AG04449 (cell line): ENCODE results near the gene EXT2.

Experiments used
- CTCF ChIA-PET: fragments of 350-600 bp; formaldehyde crosslinking; extraction: SDS; loops from one replicate; lab custom pipeline; 2021; ENCODE audit warnings: antibody characterized with exemption; lab: Yijun Ruan, JAX
- POLR2A ChIA-PET: fragments of 400-600, 350-600 bp; formaldehyde crosslinking; extraction: SDS; loops from one replicate; lab custom pipeline; 2020; ENCODE audit warnings: antibody characterized with exemption, inconsistent platforms; lab: Yijun Ruan, JAX
- DNase-seq: peaks from one replicate; pipeline ENCODE4 v3.0.0-alpha.2; 2010; ENCODE audit warnings: low read depth, low spot score
- H3K4me3 ChIP-seq: 2 replicates; pipeline ENCODE4 v1.5.1; 2011; ENCODE audit warnings: low read depth, mild to moderate bottlenecking, control low read depth, low read length
- TF ChIP-seq, protein P1 (sequence below): IDR thresholded peaks from one replicate; pipeline ENCODE4 v1.5.1; 2011; ENCODE audit warnings: mild to moderate bottlenecking, moderate library complexity, low read length, control low read depth, inconsistent platforms; ENCODE audit not compliant: insufficient read depth; ENCODE audit errors: missing control alignments

Gene EXT2

DNA sequence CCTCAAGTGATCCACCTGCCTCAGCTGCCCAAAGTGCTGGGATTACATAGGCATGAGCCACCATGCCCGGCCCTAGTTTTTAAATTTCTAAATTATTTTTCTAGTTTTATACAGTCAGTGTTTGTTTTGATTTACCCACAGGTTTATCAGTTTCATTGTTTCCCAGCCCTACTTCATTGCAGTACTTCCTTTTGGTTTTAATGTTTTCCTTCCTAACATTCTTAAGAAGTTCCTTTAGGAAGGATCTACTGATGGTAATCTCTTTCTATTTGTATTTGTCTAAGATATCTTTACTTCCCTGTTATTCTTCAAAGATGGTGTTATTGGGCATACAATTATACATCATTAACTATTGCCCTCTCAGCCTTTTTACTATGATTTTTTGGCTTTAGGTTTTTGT is 4.9 kb upstream of the EXT2 start:
- H3K4me3 ChIP-seq, result no peak overlapping the region
- CTCF ChIA-PET, result interaction anchor here (1.1 to 12.0 kb wide), 3 partner anchors 9 to 448 kb away, joined by 3 to 217 read pairs (median 166); partner anchors contain the start of gene ACCS
- TF ChIP-seq, protein P1, sequence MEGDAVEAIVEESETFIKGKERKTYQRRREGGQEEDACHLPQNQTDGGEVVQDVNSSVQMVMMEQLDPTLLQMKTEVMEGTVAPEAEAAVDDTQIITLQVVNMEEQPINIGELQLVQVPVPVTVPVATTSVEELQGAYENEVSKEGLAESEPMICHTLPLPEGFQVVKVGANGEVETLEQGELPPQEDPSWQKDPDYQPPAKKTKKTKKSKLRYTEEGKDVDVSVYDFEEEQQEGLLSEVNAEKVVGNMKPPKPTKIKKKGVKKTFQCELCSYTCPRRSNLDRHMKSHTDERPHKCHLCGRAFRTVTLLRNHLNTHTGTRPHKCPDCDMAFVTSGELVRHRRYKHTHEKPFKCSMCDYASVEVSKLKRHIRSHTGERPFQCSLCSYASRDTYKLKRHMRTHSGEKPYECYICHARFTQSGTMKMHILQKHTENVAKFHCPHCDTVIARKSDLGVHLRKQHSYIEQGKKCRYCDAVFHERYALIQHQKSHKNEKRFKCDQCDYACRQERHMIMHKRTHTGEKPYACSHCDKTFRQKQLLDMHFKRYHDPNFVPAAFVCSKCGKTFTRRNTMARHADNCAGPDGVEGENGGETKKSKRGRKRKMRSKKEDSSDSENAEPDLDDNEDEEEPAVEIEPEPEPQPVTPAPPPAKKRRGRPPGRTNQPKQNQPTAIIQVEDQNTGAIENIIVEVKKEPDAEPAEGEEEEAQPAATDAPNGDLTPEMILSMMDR, result no peak
- DNase-seq, result no peak
- POLR2A ChIA-PET, result no interaction called here

DNA sequence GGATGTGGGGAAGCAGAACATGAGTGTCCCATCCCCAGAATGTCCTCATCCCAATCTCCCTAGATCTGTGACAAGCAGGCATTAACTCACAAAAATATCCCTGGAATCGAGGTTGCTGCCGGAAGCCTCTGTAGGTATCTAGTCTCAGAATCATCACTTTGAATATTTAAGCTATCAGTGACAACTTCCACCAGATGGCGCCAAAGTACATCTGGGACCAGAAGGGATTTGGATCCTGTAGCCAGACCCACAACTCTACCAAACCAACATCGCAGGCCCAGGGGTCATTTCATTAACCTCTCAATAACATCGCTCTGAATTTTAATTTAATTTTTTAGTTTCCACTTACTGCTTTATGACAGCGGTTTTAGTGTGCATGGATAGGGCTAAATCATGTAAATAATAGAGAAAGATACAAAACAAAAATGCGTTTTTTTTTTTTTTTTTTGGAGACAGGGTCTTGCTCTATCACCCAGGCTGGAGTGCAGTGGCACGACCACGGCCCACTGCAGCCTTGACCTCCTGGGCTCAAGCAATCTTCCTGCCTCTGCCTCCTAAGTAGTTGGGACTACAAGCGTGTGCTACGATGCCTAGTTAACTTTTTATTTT is 1.1 kb upstream of the EXT2 start:
- peak; percentile 21 for DNase-seq
- H3K4me3 ChIP-seq, result no peak overlapping the region
- CTCF ChIA-PET, result interaction anchor here (0.7 to 12.0 kb wide), 44 partner anchors 11 to 523 kb away, joined by 3 to 217 read pairs (median 5); partner anchors contain the start of gene ACCS
- POLR2A ChIA-PET, result no interaction called here
- TF ChIP-seq, protein P1, result peak; percentile 73

DNA sequence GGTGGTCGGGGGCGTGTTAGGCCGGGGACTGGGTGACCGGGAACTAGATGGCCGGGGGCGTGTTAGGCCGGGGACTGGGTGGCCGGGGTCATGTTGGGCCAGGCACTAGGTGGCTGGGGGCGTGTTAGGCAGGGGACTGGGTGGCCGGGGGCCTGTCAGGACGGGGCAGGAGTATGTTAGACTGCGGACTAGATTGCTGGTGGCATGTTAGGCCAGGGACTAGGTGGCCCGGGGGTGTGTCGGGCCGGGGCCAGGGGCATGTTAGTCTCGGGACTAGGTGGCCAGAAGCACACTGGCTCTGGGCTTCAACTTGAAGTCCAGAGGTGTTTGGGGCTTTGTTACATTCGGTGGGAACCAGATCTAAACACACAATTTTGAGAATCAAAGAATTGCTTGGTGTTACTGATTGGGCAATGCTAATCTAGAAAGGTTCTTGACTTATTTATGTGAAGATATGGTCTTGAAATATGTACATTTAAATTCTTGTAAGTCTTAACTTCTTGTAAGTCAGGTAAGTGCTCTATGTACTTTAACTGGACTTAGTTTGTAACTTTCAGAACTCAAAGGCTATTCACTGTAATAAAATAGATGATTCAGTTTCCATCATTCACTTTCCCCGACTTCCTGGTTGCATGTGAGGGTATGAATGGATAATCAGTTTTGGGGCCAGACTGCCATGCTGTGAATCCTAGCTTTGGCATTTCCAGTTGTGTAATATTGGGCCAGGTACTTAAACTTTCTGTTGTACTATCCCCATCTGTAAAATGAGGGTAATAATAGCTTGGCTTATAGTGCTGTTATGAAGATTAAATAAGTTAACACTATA is 1.1 kb downstream of the EXT2 start:
- POLR2A ChIA-PET, result no interaction called here
- no peak for DNase-seq
- peak overlapping the region; percentile 82 for H3K4me3 ChIP-seq
- CTCF ChIA-PET, result interaction anchor here (0.8 to 1.9 kb wide), 6 partner anchors 10 to 444 kb away, joined by 3 to 11 read pairs (median 5); no protein-coding TSS in a partner anchor
- TF ChIP-seq, protein P1, result no peak

DNA sequence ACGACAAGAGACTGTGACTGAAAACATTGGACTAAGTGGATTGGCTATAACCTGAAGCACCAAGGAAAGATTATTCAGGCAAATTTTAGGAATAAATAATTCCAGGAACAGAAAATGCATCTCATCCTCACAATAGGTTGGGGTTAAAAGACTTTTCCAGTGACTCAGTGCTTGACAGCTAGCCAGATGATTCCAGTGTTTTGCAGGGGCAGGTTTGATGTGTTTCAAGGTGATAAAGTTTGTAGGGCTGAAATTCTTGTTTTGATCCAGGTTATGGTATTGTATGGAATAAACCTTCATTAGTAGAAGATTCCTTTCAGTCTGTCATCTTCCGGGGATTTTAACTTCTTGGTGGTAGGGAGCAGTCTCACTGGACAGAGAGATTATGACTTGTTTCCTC is 2.3 kb downstream of the EXT2 start:
- POLR2A ChIA-PET, result no interaction called here
- DNase-seq, result no peak
- CTCF ChIA-PET, result interaction anchor here (1.3 to 1.9 kb wide), 3 partner anchors 11 to 438 kb away, joined by 4 to 11 read pairs (median 6); no protein-coding TSS in a partner anchor

DNA sequence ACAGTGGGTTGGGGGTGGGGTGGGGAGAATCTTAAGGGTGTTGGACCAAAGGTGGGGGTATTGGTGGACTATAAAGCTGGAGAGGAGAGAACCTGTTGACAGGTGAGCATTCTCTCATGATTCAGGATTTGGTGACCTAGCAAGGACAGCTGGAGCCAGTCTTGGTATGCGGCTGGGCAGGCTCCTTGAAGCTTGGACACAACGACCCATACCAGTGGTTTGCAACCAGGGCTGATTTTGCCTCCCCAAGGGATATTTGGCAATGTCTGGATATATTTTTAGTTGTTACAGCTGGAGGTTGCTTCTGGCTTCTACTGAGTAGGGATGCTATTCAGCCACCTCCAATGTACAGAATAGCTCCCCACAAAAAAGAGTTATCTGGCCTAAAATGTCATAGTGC is 5.6 kb downstream of the EXT2 start:
- CTCF ChIA-PET, result interaction anchor here (0.8 to 2.0 kb wide), 6 partner anchors 9 to 455 kb away, joined by 3 to 9 read pairs (median 6); no protein-coding TSS in a partner anchor
- H3K4me3 ChIP-seq, result no peak overlapping the region
- DNase-seq, result no peak
- TF ChIP-seq, protein P1, result no peak
- POLR2A ChIA-PET, result no interaction called here

More for the DNA sequence above, 2.3 kb downstream of the EXT2 start:
- H3K4me3 ChIP-seq, result no peak overlapping the region
- TF ChIP-seq, protein P1, result no peak
